IMR-90 (cell line): ENCODE results near the gene PTPN21. TPM values are rescaled to one million over a fixed set of nuclear protein-coding genes. Genes with fewer than 3 reads are reported as not detected.

Source experiments
- ATAC-seq: fragments of 200-7000 bp; cut with Tn5 transposase; 2 replicates; pipeline ENCODE4 v1.9.1; 2020; ENCODE audit warnings: low read depth, mild to moderate bottlenecking, moderate library complexity
- BruUV-seq: library from RNA; stranded (reverse); fragments of 400-500 nt; replicated peaks from 2 replicates; lab custom pipeline; 2021; lab: Mats Ljungman, UMichigan
- CTCF ChIA-PET: fragments of 300-600 bp; formaldehyde crosslinking; extraction: SDS; loops from one replicate; lab custom pipeline; 2021; ENCODE audit warnings: antibody characterized with exemption; lab: Yijun Ruan, JAX
- POLR2A ChIA-PET: fragments of 300-600 bp; sonication (Branson Sonifier 250); formaldehyde crosslinking; loops from one replicate; lab custom pipeline; 2022; ENCODE audit warnings: antibody characterized with exemption; ENCODE audit not compliant: unreplicated experiment; lab: Charles Lee
- DNase-seq: peaks from one replicate; pipeline ENCODE4 v3.0.0; 2013
- H2AFZ ChIP-seq: replicated peaks from 2 replicates; pipeline ENCODE3; 2013; ENCODE audit warnings: low read length, mild to moderate bottlenecking; ENCODE audit not compliant: poor library complexity
- H2AK5ac ChIP-seq: 2 replicates; pipeline ENCODE4 v1.6.1; 2013; ENCODE audit warnings: low read depth, low read length, inconsistent platforms
- H2AK9ac ChIP-seq: replicated peaks from 2 replicates; pipeline ENCODE3; 2013; ENCODE audit warnings: mild to moderate bottlenecking, low read depth, low read length, moderate library complexity; ENCODE audit not compliant: poor library complexity
- H2BK120ac ChIP-seq: 2 replicates; pipeline ENCODE4 v1.6.1; 2013; ENCODE audit warnings: low read depth, low read length, inconsistent platforms
- H2BK15ac ChIP-seq: 3 replicates; pipeline ENCODE4 v1.6.1; 2013; ENCODE audit warnings: low read depth, low read length, inconsistent platforms
- H2BK20ac ChIP-seq: 2 replicates; pipeline ENCODE4 v1.6.1; 2013; ENCODE audit warnings: low read depth, mild to moderate bottlenecking, inconsistent platforms, low read length, moderate library complexity
- H2BK5ac ChIP-seq: 2 replicates; pipeline ENCODE4 v1.6.1; 2013; ENCODE audit warnings: mild to moderate bottlenecking, low read depth, low read length, inconsistent platforms; ENCODE audit not compliant: poor library complexity, severe bottlenecking
- H3K14ac ChIP-seq: replicated peaks from 2 replicates; pipeline ENCODE4 v1.6.1; 2013; ENCODE audit warnings: low read depth, low read length, inconsistent platforms
- H3K18ac ChIP-seq: 2 replicates; pipeline ENCODE4 v1.6.1; 2013; ENCODE audit warnings: low read depth, low read length, control low read depth
- H3K23ac ChIP-seq: 2 replicates; pipeline ENCODE4 v1.6.1; 2013; ENCODE audit warnings: low read depth, low read length, inconsistent platforms
- H3K27ac ChIP-seq: 2 replicates; pipeline ENCODE4 v1.5.1; 2013; ENCODE audit warnings: mild to moderate bottlenecking, control low read depth, low read length; ENCODE audit not compliant: insufficient read depth
- H3K27me3 ChIP-seq: 2 replicates; pipeline ENCODE4 v1.6.1; 2013; ENCODE audit warnings: low read length; ENCODE audit not compliant: control insufficient read depth, insufficient read depth
- H3K36me3 ChIP-seq: 2 replicates; pipeline ENCODE4 v1.6.1; 2013; ENCODE audit warnings: low read length, mixed read lengths; ENCODE audit not compliant: control insufficient read depth, insufficient read depth
- H3K4ac ChIP-seq: 2 replicates; pipeline ENCODE4 v1.6.1; 2013; ENCODE audit warnings: low read depth, low read length, inconsistent platforms
- H3K4me1 ChIP-seq: 2 replicates; pipeline ENCODE4 v1.6.1; 2013; ENCODE audit warnings: low read length, mixed read lengths; ENCODE audit not compliant: control insufficient read depth, insufficient read depth
- H3K4me2 ChIP-seq: 2 replicates; pipeline ENCODE4 v1.6.1; 2013; ENCODE audit warnings: low read depth, mild to moderate bottlenecking, control low read depth, low read length, moderate library complexity
- H3K4me3 ChIP-seq: 2 replicates; pipeline ENCODE4 v1.5.1; 2013; ENCODE audit warnings: low read depth, mild to moderate bottlenecking, control low read depth, low read length, moderate library complexity; ENCODE audit not compliant: insufficient read depth
- H3K56ac ChIP-seq: 2 replicates; pipeline ENCODE4 v1.6.1; 2013; ENCODE audit warnings: low read length, inconsistent platforms; ENCODE audit not compliant: insufficient read depth; ENCODE audit errors: extremely low read depth
- H3K79me1 ChIP-seq, 2 experiments: 2 replicates each; pipeline ENCODE4 v1.6.1; 2013; ENCODE audit warnings: low read length in 2 of 2, inconsistent platforms in 1 of 2, low read depth in 1 of 2
- H3K9ac ChIP-seq: 2 replicates; pipeline ENCODE4 v1.6.1; 2013; ENCODE audit warnings: low read depth, low read length, control low read depth
- H3K9me1 ChIP-seq: 2 replicates; pipeline ENCODE4 v1.6.1; 2013; ENCODE audit warnings: low read length, inconsistent platforms; ENCODE audit not compliant: insufficient read depth
- H3K9me3 ChIP-seq: 2 replicates; pipeline ENCODE4 v1.6.1; 2013; ENCODE audit warnings: low read length; ENCODE audit not compliant: control insufficient read depth, insufficient read depth
- H4K20me1 ChIP-seq: 2 replicates; pipeline ENCODE4 v1.6.1; 2013; ENCODE audit warnings: low read length, inconsistent platforms; ENCODE audit not compliant: insufficient read depth
- H4K5ac ChIP-seq: 2 replicates; pipeline ENCODE4 v1.6.1; 2013; ENCODE audit warnings: mild to moderate bottlenecking, low read depth, low read length, control low read depth
- H4K8ac ChIP-seq, 2 experiments: 2 replicates each; pipeline ENCODE4 v1.6.1; 2013; ENCODE audit warnings: low read depth in 2 of 2, low read length in 2 of 2, control low read depth in 1 of 2, inconsistent platforms in 1 of 2
- H4K91ac ChIP-seq: 2 replicates; pipeline ENCODE4 v1.6.1; 2013; ENCODE audit warnings: low read depth, low read length, inconsistent platforms; ENCODE audit not compliant: insufficient read depth
- BHLHE40 ChIP-seq: fragments of 150-350 bp; IDR thresholded peaks from 2 replicates; pipeline ENCODE4 v1.6.1; 2016; ENCODE audit warnings: mild to moderate bottlenecking, low read depth, low read length
- CEBPB ChIP-seq: IDR thresholded peaks from 2 replicates; pipeline ENCODE4 v1.6.1; 2012; ENCODE audit warnings: low read depth, low read length, improper control_type of control experiment
- CHD1 ChIP-seq: IDR thresholded peaks from 2 replicates; pipeline ENCODE4 v1.6.1; 2012; ENCODE audit warnings: low read depth, low read length, improper control_type of control experiment
- FOS ChIP-seq: fragments of 150-350 bp; IDR thresholded peaks from 2 replicates; pipeline ENCODE4 v1.6.1; 2016; ENCODE audit warnings: low read depth, low read length
- MAFK ChIP-seq: IDR thresholded peaks from 2 replicates; pipeline ENCODE4 v1.6.1; 2012; ENCODE audit warnings: low read depth, low read length, improper control_type of control experiment
- POLR2A ChIP-seq: IDR thresholded peaks from 2 replicates; pipeline ENCODE4 v1.6.1; 2012; ENCODE audit warnings: mild to moderate bottlenecking, low read depth, low read length
- RAD21 ChIP-seq: IDR thresholded peaks from 2 replicates; pipeline ENCODE4 v1.6.1; 2012; ENCODE audit warnings: low read length, improper control_type of control experiment
- RCOR1 ChIP-seq: IDR thresholded peaks from 2 replicates; pipeline ENCODE4 v1.6.1; 2012; ENCODE audit warnings: mild to moderate bottlenecking, low read length, improper control_type of control experiment; ENCODE audit not compliant: insufficient replicate concordance
- RFX5 ChIP-seq: IDR thresholded peaks from 2 replicates; pipeline ENCODE4 v1.8.0; 2012; ENCODE audit warnings: low read depth, mild to moderate bottlenecking, low read length, moderate library complexity
- WGBS, 2 experiments: methylation state at CpG; one replicate each; pipeline versions ENCODE4 v1.1.5 to v1.1.7; 2013; ENCODE audit warnings: missing lambda C conversion rate in 2 of 2; ENCODE audit not compliant: insufficient read length in 1 of 2; ENCODE audit errors: extremely low coverage in 2 of 2; 5-methylcytosine and 5-hydroxymethylcytosine counted together
- dilution Hi-C: fragments of 300-500 bp; cut with HindIII; formaldehyde crosslinking; loops from one replicate; pipeline ENCODE4 v1.14.3; 2018; ENCODE audit warnings: low sequenced_read_pairs; ENCODE audit not compliant: unreplicated experiment
- in situ Hi-C: fragments of 300-500 bp; cut with MboI; formaldehyde crosslinking; loops from 3 replicates; pipeline ENCODE4 v1.14.3; 2019; ENCODE audit warnings: low sequenced_read_pairs, inconsistent platforms, mixed read lengths
- intact Hi-C: fragments of 100-400 bp; cut with micrococcal nuclease; formaldehyde crosslinking; loops from 2 replicates; pipeline ENCODE4 v1.10.0; 2022
- polyA plus RNA-seq, 3 experiments: library from polyadenylated mRNA; depleted of rRNA; stranded (reverse); fragments of >200 nt; gene quantifications; 2 replicates each; pipeline ENCODE4 v1.2.3, GENCODE V29; 2012; ENCODE audit warnings: low replicate concordance in 1 of 3
- total RNA-seq: library from RNA; depleted of rRNA; stranded (reverse); fragments of >200 nt; gene quantifications from 2 replicates; pipeline ENCODE4 v1.2.3, GENCODE V29; 2012
- TF ChIP-seq, protein P1 (sequence below): fragments of 150-350 bp; IDR thresholded peaks from 2 replicates; pipeline ENCODE4 v1.6.1; 2017; ENCODE audit warnings: mild to moderate bottlenecking, antibody characterized with exemption, low read length, low read depth

The PTPN21 gene
- total and polyA plus RNA-seq, 2 of the 4 experiments (the other 2 are of a cell fraction): 10.4 to 10.7 TPM

DNA sequence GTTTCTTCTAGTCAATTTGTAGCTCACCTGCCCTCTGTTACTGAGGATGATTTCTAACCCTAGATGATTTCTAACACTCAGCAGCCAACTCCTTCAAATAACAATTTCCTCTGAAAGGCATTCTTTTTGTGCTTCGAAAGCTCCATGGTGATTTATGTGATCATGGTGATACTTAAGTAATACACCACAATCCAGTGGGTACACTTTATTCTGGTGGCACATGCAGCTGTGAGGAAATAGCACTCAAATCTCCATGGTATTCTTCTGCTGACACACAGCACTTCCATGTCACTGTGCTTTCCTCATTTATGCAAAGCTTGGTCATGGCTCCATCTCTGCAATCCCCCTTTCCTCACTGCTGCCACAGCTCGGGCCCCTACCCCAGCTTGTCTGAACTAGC, 73.7 kb downstream of the PTPN21 start:
- H3K9me3 ChIP-seq: no peaks in the 10 kb centered on the region
- dilution Hi-C loops: no loop called here
- no peak for ATAC-seq

More for the DNA sequence above, 73.7 kb downstream of the PTPN21 start:
- H3K4me3 ChIP-seq: no peak overlapping the region
- no peak overlapping the region for H3K27ac ChIP-seq
- H4K8ac ChIP-seq: no peak overlapping the region
- no peaks in the 10 kb centered on the region for H3K27me3 ChIP-seq
- H3K56ac ChIP-seq: no peak overlapping the region
- H2BK5ac ChIP-seq: no peak overlapping the region
- H2AFZ ChIP-seq: no peak overlapping the region
- H4K5ac ChIP-seq: no peak overlapping the region
- no peak overlapping the region for H2BK20ac ChIP-seq
- CTCF ChIA-PET: interaction anchor here (0.5 to 1.0 kb wide), 6 partner anchors 10 to 232 kb away, joined by 3 to 8 read pairs (median 4); no protein-coding TSS in a partner anchor
- no peak overlapping the region for H3K14ac ChIP-seq
- BruUV-seq: no TSS peak
- no CpG with 5 or more reads among the region's 2 CpGs for WGBS, 2 experiments
- H2AK9ac ChIP-seq: no peak overlapping the region
- H3K4me2 ChIP-seq: no peak overlapping the region
- in situ Hi-C loops: no loop called here
- intact Hi-C loops: no loop called here
- TF ChIP-seq RCOR1 (no peak), FOS (no peak), CEBPB (no peak), BHLHE40 (no peak), MAFK (no peak), RFX5 (no peak), CHD1 (no peak), POLR2A (no peak), RAD21 (no peak)
- TF ChIP-seq, protein P1, sequence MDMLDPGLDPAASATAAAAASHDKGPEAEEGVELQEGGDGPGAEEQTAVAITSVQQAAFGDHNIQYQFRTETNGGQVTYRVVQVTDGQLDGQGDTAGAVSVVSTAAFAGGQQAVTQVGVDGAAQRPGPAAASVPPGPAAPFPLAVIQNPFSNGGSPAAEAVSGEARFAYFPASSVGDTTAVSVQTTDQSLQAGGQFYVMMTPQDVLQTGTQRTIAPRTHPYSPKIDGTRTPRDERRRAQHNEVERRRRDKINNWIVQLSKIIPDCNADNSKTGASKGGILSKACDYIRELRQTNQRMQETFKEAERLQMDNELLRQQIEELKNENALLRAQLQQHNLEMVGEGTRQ: no peak
- no peak for DNase-seq
- H2BK15ac ChIP-seq: no peak overlapping the region
- H3K9me1 ChIP-seq: peaks cover 6% of the 10 kb centered on the region
- H2BK120ac ChIP-seq: no peak overlapping the region
- peaks cover 45% of the 10 kb centered on the region for H3K36me3 ChIP-seq
- H3K4ac ChIP-seq: no peak overlapping the region
- POLR2A ChIA-PET: interaction anchor here (0.6 kb wide), 1 partner anchor 101 kb away, joined by 3 read pairs; no protein-coding TSS in a partner anchor
- no peak overlapping the region for H3K9ac ChIP-seq
- H2AK5ac ChIP-seq: no peak overlapping the region
- H4K91ac ChIP-seq: no peak overlapping the region
- no peak overlapping the region for H3K18ac ChIP-seq
- H4K20me1 ChIP-seq: no peaks in the 10 kb centered on the region
- peaks cover 8 to 26% of the 10 kb centered on the region in 2 experiments for H3K79me1 ChIP-seq
- no peak overlapping the region for H3K23ac ChIP-seq
- H3K4me1 ChIP-seq: peaks cover 11% of the 10 kb centered on the region
